HepG2 (cell line): ENCODE results near the gene HIPK2. TPM values are rescaled to one million over a fixed set of nuclear protein-coding genes. Genes with fewer than 3 reads are reported as not detected.

Source experiments
- CHD2 ChIP-seq: IDR thresholded peaks from 2 replicates; pipeline ENCODE4 v1.6.1; 2011; ENCODE audit warnings: low read depth, low read length, improper control_type of control experiment
- FOXK1 ChIP-seq: sonication (generic); formaldehyde crosslinking; IDR thresholded peaks from 2 replicates; pipeline ENCODE4 v1.4.0; 2020; ENCODE audit warnings: low read depth, missing genetic modification reagents, borderline replicate concordance
- HDAC2 ChIP-seq: sonication (generic); formaldehyde crosslinking; IDR thresholded peaks from 2 replicates; pipeline ENCODE4 v1.4.0; 2020; ENCODE audit warnings: missing genetic modification reagents
- MED8 ChIP-seq: sonication (generic); formaldehyde crosslinking; IDR thresholded peaks from 2 replicates; pipeline ENCODE4 v1.8.1; 2023; ENCODE audit warnings: mild to moderate bottlenecking, missing genetic modification reagents; ENCODE audit not compliant: insufficient replicate concordance
- MTERF4 ChIP-seq: sonication (generic); formaldehyde crosslinking; IDR thresholded peaks from 2 replicates; pipeline ENCODE4 v1.8.0; 2023; ENCODE audit warnings: mild to moderate bottlenecking, missing genetic modification reagents
- PATZ1 ChIP-seq: sonication (generic); formaldehyde crosslinking; IDR thresholded peaks from 2 replicates; pipeline ENCODE4 v1.4.0; 2020; ENCODE audit warnings: missing genetic modification reagents
- SMAD9 ChIP-seq: sonication (generic); formaldehyde crosslinking; IDR thresholded peaks from 2 replicates; pipeline ENCODE4 v1.5.1; 2020; ENCODE audit warnings: mild to moderate bottlenecking, missing genetic modification reagents
- TAF1 ChIP-seq: sonication (generic); formaldehyde crosslinking; IDR thresholded peaks from 2 replicates; pipeline ENCODE4 v1.4.0; 2020; ENCODE audit warnings: missing genetic modification reagents
- TP53 ChIP-seq: sonication (generic); formaldehyde crosslinking; conservative IDR thresholded peaks from 2 replicates; pipeline ENCODE4 v1.4.0; 2020; ENCODE audit warnings: missing genetic modification reagents
- ZMYM2 ChIP-seq: sonication (generic); formaldehyde crosslinking; IDR thresholded peaks from 2 replicates; pipeline ENCODE4 v1.8.0; 2022; ENCODE audit warnings: mild to moderate bottlenecking, missing genetic modification reagents
- ZNF253 ChIP-seq: sonication (generic); formaldehyde crosslinking; IDR thresholded peaks from 2 replicates; pipeline ENCODE4 v1.8.0; 2022; ENCODE audit warnings: mild to moderate bottlenecking, missing genetic modification reagents, borderline replicate concordance
- ZNF335 ChIP-seq: sonication (generic); formaldehyde crosslinking; IDR thresholded peaks from 2 replicates; pipeline ENCODE4 v1.4.0; 2020; ENCODE audit warnings: missing genetic modification reagents
- ZNF558 ChIP-seq: sonication (generic); formaldehyde crosslinking; IDR thresholded peaks from 2 replicates; pipeline ENCODE4 v1.9.0; 2022; ENCODE audit warnings: mild to moderate bottlenecking, missing genetic modification reagents, borderline replicate concordance
- ZNF562 ChIP-seq: sonication (generic); formaldehyde crosslinking; IDR thresholded peaks from 2 replicates; pipeline ENCODE4 v1.8.0; 2022; ENCODE audit warnings: missing genetic modification reagents, borderline replicate concordance
- ZNF644 ChIP-seq: IDR thresholded peaks from 2 replicates; pipeline ENCODE4 v1.6.1; 2016; ENCODE audit warnings: low read depth
- ZSCAN20 ChIP-seq: sonication (generic); formaldehyde crosslinking; IDR thresholded peaks from 2 replicates; pipeline ENCODE4 v1.4.0; 2020; ENCODE audit warnings: missing genetic modification reagents, mild to moderate bottlenecking, borderline replicate concordance
- polyA plus RNA-seq, 8 experiments: library from polyadenylated mRNA; depleted of rRNA in 3 of 8; stranded (reverse) in 7 of 8; unstranded in 1 of 8; fragments of >200 nt; fragmentation: Illumina TruSeq in 4 of 8; extraction: Trizol in 4 of 8; gene quantifications; 2 replicates each; pipeline versions ENCODE4 v1.2.1 to v1.2.3, GENCODE V29; 2011 to 2016; ENCODE audit warnings: low read depth in 4 of 8, missing spikeins in 1 of 8, mixed read lengths in 1 of 8; ENCODE audit not compliant: insufficient read depth in 1 of 8
- total RNA-seq, 5 experiments: library from RNA; depleted of rRNA; stranded (reverse); fragments of >200 nt; fragmentation: Illumina TruSeq; extraction: Trizol; gene quantifications; 2 replicates each; pipeline ENCODE4 v1.2.3, GENCODE V29; 2016; ENCODE audit warnings: low read depth in 1 of 5
- TF ChIP-seq, protein P1 (sequence below): sonication (generic); formaldehyde crosslinking; IDR thresholded peaks from 2 replicates; pipeline ENCODE4 v1.8.0; 2022; ENCODE audit warnings: mild to moderate bottlenecking, missing genetic modification reagents, borderline replicate concordance
- TF ChIP-seq, protein P2 (sequence below): sonication (generic); formaldehyde crosslinking; IDR thresholded peaks from 2 replicates; pipeline ENCODE4 v1.4.0; 2020; ENCODE audit warnings: missing genetic modification reagents, borderline replicate concordance
- TF ChIP-seq, protein P3 (sequence below): sonication (generic); formaldehyde crosslinking; IDR thresholded peaks from 2 replicates; pipeline ENCODE4 v1.4.0; 2020; ENCODE audit warnings: missing genetic modification reagents
- TF ChIP-seq, protein P4 (sequence below): sonication (generic); formaldehyde crosslinking; IDR thresholded peaks from 2 replicates; pipeline ENCODE4 v1.5.0; 2020; ENCODE audit warnings: missing genetic modification reagents

The HIPK2 gene
- total and polyA plus RNA-seq, 2 of the 13 experiments (the other 11 are each of a cell fraction or from before 2014, with no cell fraction given) = 14.4 to 20.2 TPM

GRCh38 chr7:139777948-139778841 lies at the start of gene HIPK2 (continued):
- TF ChIP-seq ZNF558 (CRISPR knock-in tag) (no peak), MTERF4 (no peak), TAF1 (CRISPR knock-in tag) (peak; percentile 37), ZSCAN20 (CRISPR knock-in tag) (no peak), ZNF335 (no peak), MED8 (CRISPR knock-in tag) (no peak), HDAC2 (no peak), CHD2 (no peak), TP53 (CRISPR knock-in tag) (no peak), FOXK1 (CRISPR knock-in tag) (no peak), SMAD9 (CRISPR knock-in tag) (no peak), ZNF562 (CRISPR knock-in tag) (no peak), ZNF253 (CRISPR knock-in tag) (no peak), ZNF644 (CRISPR knock-in tag) (no peak), ZMYM2 (no peak), PATZ1 (CRISPR knock-in tag) (no peak; the same call in none of the 2 replicates)
- TF ChIP-seq, protein P1, sequence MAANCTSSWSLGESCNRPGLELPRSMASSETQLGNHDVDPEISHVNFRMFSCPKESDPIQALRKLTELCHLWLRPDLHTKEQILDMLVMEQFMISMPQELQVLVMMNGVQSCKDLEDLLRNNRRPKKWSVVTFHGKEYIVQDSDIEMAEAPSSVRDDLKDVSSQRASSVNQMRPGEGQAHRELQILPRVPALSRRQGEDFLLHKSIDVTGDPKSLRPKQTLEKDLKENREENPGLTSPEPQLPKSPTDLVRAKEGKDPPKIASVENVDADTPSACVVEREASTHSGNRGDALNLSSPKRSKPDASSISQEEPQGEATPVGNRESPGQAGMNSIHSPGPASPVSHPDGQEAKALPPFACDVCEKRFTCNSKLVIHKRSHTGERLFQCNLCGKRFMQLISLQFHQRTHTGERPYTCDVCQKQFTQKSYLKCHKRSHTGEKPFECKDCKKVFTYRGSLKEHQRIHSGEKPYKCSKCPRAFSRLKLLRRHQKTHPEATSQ (CRISPR knock-in tag) = no peak
- TF ChIP-seq, protein P2, sequence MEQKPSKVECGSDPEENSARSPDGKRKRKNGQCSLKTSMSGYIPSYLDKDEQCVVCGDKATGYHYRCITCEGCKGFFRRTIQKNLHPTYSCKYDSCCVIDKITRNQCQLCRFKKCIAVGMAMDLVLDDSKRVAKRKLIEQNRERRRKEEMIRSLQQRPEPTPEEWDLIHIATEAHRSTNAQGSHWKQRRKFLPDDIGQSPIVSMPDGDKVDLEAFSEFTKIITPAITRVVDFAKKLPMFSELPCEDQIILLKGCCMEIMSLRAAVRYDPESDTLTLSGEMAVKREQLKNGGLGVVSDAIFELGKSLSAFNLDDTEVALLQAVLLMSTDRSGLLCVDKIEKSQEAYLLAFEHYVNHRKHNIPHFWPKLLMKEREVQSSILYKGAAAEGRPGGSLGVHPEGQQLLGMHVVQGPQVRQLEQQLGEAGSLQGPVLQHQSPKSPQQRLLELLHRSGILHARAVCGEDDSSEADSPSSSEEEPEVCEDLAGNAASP = no peak
- TF ChIP-seq, protein P3, sequence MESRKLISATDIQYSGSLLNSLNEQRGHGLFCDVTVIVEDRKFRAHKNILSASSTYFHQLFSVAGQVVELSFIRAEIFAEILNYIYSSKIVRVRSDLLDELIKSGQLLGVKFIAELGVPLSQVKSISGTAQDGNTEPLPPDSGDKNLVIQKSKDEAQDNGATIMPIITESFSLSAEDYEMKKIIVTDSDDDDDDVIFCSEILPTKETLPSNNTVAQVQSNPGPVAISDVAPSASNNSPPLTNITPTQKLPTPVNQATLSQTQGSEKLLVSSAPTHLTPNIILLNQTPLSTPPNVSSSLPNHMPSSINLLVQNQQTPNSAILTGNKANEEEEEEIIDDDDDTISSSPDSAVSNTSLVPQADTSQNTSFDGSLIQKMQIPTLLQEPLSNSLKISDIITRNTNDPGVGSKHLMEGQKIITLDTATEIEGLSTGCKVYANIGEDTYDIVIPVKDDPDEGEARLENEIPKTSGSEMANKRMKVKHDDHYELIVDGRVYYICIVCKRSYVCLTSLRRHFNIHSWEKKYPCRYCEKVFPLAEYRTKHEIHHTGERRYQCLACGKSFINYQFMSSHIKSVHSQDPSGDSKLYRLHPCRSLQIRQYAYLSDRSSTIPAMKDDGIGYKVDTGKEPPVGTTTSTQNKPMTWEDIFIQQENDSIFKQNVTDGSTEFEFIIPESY (CRISPR knock-in tag) = 0 out of 2 replicates have a peak, but pooled peaks have one; percentile 47
- TF ChIP-seq, protein P4, sequence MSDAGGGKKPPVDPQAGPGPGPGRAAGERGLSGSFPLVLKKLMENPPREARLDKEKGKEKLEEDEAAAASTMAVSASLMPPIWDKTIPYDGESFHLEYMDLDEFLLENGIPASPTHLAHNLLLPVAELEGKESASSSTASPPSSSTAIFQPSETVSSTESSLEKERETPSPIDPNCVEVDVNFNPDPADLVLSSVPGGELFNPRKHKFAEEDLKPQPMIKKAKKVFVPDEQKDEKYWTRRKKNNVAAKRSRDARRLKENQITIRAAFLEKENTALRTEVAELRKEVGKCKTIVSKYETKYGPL (CRISPR knock-in tag) = no peak
